ENCODE data around the gene STX3.
"Not testable (repeated sequence)": the region's sequence is repeated elsewhere in the genome, so short reads cannot be mapped to it uniquely, and the experiment has no call there.

The STX3 gene

GRCh38 chr11:59770869-59771268, 15.7 kb downstream of the STX3 start:
- no peaks in the 10 kb centered on the region for H3K27me3 ChIP-seq (ENCODE audit: control insufficient read depth, insufficient read depth, low read length)
- no CpG with 5 or more reads among the region's 8 CpGs for WGBS (ENCODE audit: insufficient coverage, insufficient read length)

GRCh38 chr11:59771605-59772004, 16.4 kb downstream of the STX3 start:
- Histone ChIP-seq H3K9me3 (ENCODE audit: control insufficient read depth, insufficient read depth, low read length) (no peaks in the 10 kb centered on the region), H3K36me3 (ENCODE audit: control insufficient read depth, insufficient read depth, low read length) (no peaks in the 10 kb centered on the region), H3K27me3 (ENCODE audit: control insufficient read depth, insufficient read depth, low read length) (no peaks in the 10 kb centered on the region), H3K4me3 (ENCODE audit: low read length) (no peak overlapping the region), H3K27ac (ENCODE audit: low read length) (no peak overlapping the region), H3K4me1 (ENCODE audit: control insufficient read depth, insufficient read depth, low read length) (no peaks in the 10 kb centered on the region)
- DNase-seq (ENCODE audit: low read depth, low spot score), result no peak
- no CpG with 5 or more reads among the region's 4 CpGs for WGBS (ENCODE audit: insufficient coverage, insufficient read length)

More at GRCh38 chr11:59770869-59771268, 15.7 kb downstream of the STX3 start:
- Histone ChIP-seq H3K27ac (ENCODE audit: low read length) (no peak overlapping the region), H3K9me3 (ENCODE audit: control insufficient read depth, insufficient read depth, low read length) (no peaks in the 10 kb centered on the region), H3K36me3 (ENCODE audit: control insufficient read depth, insufficient read depth, low read length) (no peaks in the 10 kb centered on the region), H3K4me3 (ENCODE audit: low read length) (no peak overlapping the region), H3K4me1 (ENCODE audit: control insufficient read depth, insufficient read depth, low read length) (no peaks in the 10 kb centered on the region)
- no peak for DNase-seq (ENCODE audit: low read depth, low spot score)

GRCh38 chr11:59773083-59773440, 17.9 kb downstream of the STX3 start:
- H3K4me3 ChIP-seq (ENCODE audit: low read length), result no peak overlapping the region
- H3K27me3 ChIP-seq (ENCODE audit: control insufficient read depth, insufficient read depth, low read length), result no peaks in the 10 kb centered on the region
- no peaks in the 10 kb centered on the region for H3K4me1 ChIP-seq (ENCODE audit: control insufficient read depth, insufficient read depth, low read length)
- no peaks in the 10 kb centered on the region for H3K36me3 ChIP-seq (ENCODE audit: control insufficient read depth, insufficient read depth, low read length)
- H3K27ac ChIP-seq (ENCODE audit: low read length), result no peak overlapping the region
- DNase-seq (ENCODE audit: low read depth, low spot score), result no peak
- WGBS (ENCODE audit: insufficient coverage, insufficient read length), result no CpG with 5 or more reads among the region's 5 CpGs
- H3K9me3 ChIP-seq (ENCODE audit: control insufficient read depth, insufficient read depth, low read length), result no peaks in the 10 kb centered on the region

GRCh38 chr11:59776210-59777066, 21.3 kb downstream of the STX3 start:
- Histone ChIP-seq H3K27me3 (ENCODE audit: control insufficient read depth, insufficient read depth, low read length) (no peaks in the 10 kb centered on the region), H3K36me3 (ENCODE audit: control insufficient read depth, insufficient read depth, low read length) (no peaks in the 10 kb centered on the region), H3K27ac (ENCODE audit: low read length) (no peak overlapping the region), H3K4me3 (ENCODE audit: low read length) (no peak overlapping the region), H3K4me1 (ENCODE audit: control insufficient read depth, insufficient read depth, low read length) (no peaks in the 10 kb centered on the region), H3K9me3 (ENCODE audit: control insufficient read depth, insufficient read depth, low read length) (no peaks in the 10 kb centered on the region)
- WGBS (ENCODE audit: insufficient coverage, insufficient read length), result no CpG with 5 or more reads among the region's 5 CpGs
- DNase-seq (ENCODE audit: low read depth, low spot score), result no peak

- no CpG with 5 or more reads among the region's 5 CpGs for WGBS (ENCODE audit: insufficient coverage, insufficient read length)
- no peak for DNase-seq (ENCODE audit: low read depth, low spot score)
- Histone ChIP-seq H3K9me3 (ENCODE audit: control insufficient read depth, insufficient read depth, low read length) (no peaks in the 10 kb centered on the region), H3K27ac (ENCODE audit: low read length) (no peak overlapping the region), H3K4me1 (ENCODE audit: control insufficient read depth, insufficient read depth, low read length) (no peaks in the 10 kb centered on the region), H3K4me3 (ENCODE audit: low read length) (no peak overlapping the region), H3K36me3 (ENCODE audit: control insufficient read depth, insufficient read depth, low read length) (no peaks in the 10 kb centered on the region), H3K27me3 (ENCODE audit: control insufficient read depth, insufficient read depth, low read length) (no peaks in the 10 kb centered on the region)
Measured at GRCh38 chr11:59777104-59777503, 21.9 kb downstream of the STX3 start.

GRCh38 chr11:59778122-59778521, 22.9 kb downstream of the STX3 start:
- H3K4me1 ChIP-seq (ENCODE audit: control insufficient read depth, insufficient read depth, low read length), result no peaks in the 10 kb centered on the region
- H3K27ac ChIP-seq (ENCODE audit: low read length), result no peak overlapping the region
- no peak overlapping the region for H3K4me3 ChIP-seq (ENCODE audit: low read length)
- H3K27me3 ChIP-seq (ENCODE audit: control insufficient read depth, insufficient read depth, low read length), result no peaks in the 10 kb centered on the region
- WGBS (ENCODE audit: insufficient coverage, insufficient read length), result no CpG with 5 or more reads among the region's 2 CpGs
- no peaks in the 10 kb centered on the region for H3K36me3 ChIP-seq (ENCODE audit: control insufficient read depth, insufficient read depth, low read length)
- H3K9me3 ChIP-seq (ENCODE audit: control insufficient read depth, insufficient read depth, low read length), result no peaks in the 10 kb centered on the region
- no peak for DNase-seq (ENCODE audit: low read depth, low spot score)

- no peaks in the 10 kb centered on the region for H3K4me1 ChIP-seq (ENCODE audit: control insufficient read depth, insufficient read depth, low read length)
- H3K4me3 ChIP-seq (ENCODE audit: low read length), result no peak overlapping the region
- H3K27me3 ChIP-seq (ENCODE audit: control insufficient read depth, insufficient read depth, low read length), result no peaks in the 10 kb centered on the region
- H3K27ac ChIP-seq (ENCODE audit: low read length), result no peak overlapping the region
- no CpG with 5 or more reads among the region's 1 CpG for WGBS (ENCODE audit: insufficient coverage, insufficient read length)
- DNase-seq (ENCODE audit: low read depth, low spot score), result no peak
- H3K9me3 ChIP-seq (ENCODE audit: control insufficient read depth, insufficient read depth, low read length), result no peaks in the 10 kb centered on the region
- no peaks in the 10 kb centered on the region for H3K36me3 ChIP-seq (ENCODE audit: control insufficient read depth, insufficient read depth, low read length)
Measured at GRCh38 chr11:59779487-59779886, 24.3 kb downstream of the STX3 start.

GRCh38 chr11:59782080-59782479, 26.9 kb downstream of the STX3 start:
- no peaks in the 10 kb centered on the region for H3K36me3 ChIP-seq (ENCODE audit: control insufficient read depth, insufficient read depth, low read length)
- no peak for DNase-seq (ENCODE audit: low read depth, low spot score)
- H3K4me1 ChIP-seq (ENCODE audit: control insufficient read depth, insufficient read depth, low read length), result no peaks in the 10 kb centered on the region
- no peak overlapping the region for H3K4me3 ChIP-seq (ENCODE audit: low read length)
- WGBS (ENCODE audit: insufficient coverage, insufficient read length), result no CpG with 5 or more reads among the region's 2 CpGs
- H3K27ac ChIP-seq (ENCODE audit: low read length), result no peak overlapping the region
- H3K27me3 ChIP-seq (ENCODE audit: control insufficient read depth, insufficient read depth, low read length), result no peaks in the 10 kb centered on the region
- H3K9me3 ChIP-seq (ENCODE audit: control insufficient read depth, insufficient read depth, low read length), result no peaks in the 10 kb centered on the region

- no peak overlapping the region for H3K27ac ChIP-seq (ENCODE audit: low read length)
- H3K4me1 ChIP-seq (ENCODE audit: control insufficient read depth, insufficient read depth, low read length), result no peaks in the 10 kb centered on the region
- H3K9me3 ChIP-seq (ENCODE audit: control insufficient read depth, insufficient read depth, low read length), result no peaks in the 10 kb centered on the region
- H3K27me3 ChIP-seq (ENCODE audit: control insufficient read depth, insufficient read depth, low read length), result no peaks in the 10 kb centered on the region
- DNase-seq (ENCODE audit: low read depth, low spot score), result no peak
- WGBS (ENCODE audit: insufficient coverage, insufficient read length), result no CpG with 5 or more reads among the region's 4 CpGs
- no peak overlapping the region for H3K4me3 ChIP-seq (ENCODE audit: low read length)
- H3K36me3 ChIP-seq (ENCODE audit: control insufficient read depth, insufficient read depth, low read length), result no peaks in the 10 kb centered on the region; the same call in 1 of the 2 replicates
Measured at GRCh38 chr11:59783632-59784090, 28.5 kb downstream of the STX3 start.

GRCh38 chr11:59784441-59784840, 29.3 kb downstream of the STX3 start:
- H3K4me3 ChIP-seq (ENCODE audit: low read length); H3K9me3 ChIP-seq (ENCODE audit: control insufficient read depth, insufficient read depth, low read length); H3K36me3 ChIP-seq (ENCODE audit: control insufficient read depth, insufficient read depth, low read length); H3K27me3 ChIP-seq (ENCODE audit: control insufficient read depth, insufficient read depth, low read length); H3K4me1 ChIP-seq (ENCODE audit: control insufficient read depth, insufficient read depth, low read length); H3K27ac ChIP-seq (ENCODE audit: low read length); DNase-seq (ENCODE audit: low read depth, low spot score): not testable (repeated sequence)
- WGBS (ENCODE audit: insufficient coverage, insufficient read length), result no CpG with 5 or more reads among the region's 5 CpGs

GRCh38 chr11:59785818-59786217, 30.6 kb downstream of the STX3 start:
- no peaks in the 10 kb centered on the region for H3K27me3 ChIP-seq (ENCODE audit: control insufficient read depth, insufficient read depth, low read length)
- no peak overlapping the region for H3K27ac ChIP-seq (ENCODE audit: low read length)
- WGBS (ENCODE audit: insufficient coverage, insufficient read length), result no CpG with 5 or more reads among the region's 4 CpGs
- H3K9me3 ChIP-seq (ENCODE audit: control insufficient read depth, insufficient read depth, low read length), result no peaks in the 10 kb centered on the region
- H3K4me3 ChIP-seq (ENCODE audit: low read length), result no peak overlapping the region
- no peak for DNase-seq (ENCODE audit: low read depth, low spot score)
- no peaks in the 10 kb centered on the region for H3K4me1 ChIP-seq (ENCODE audit: control insufficient read depth, insufficient read depth, low read length)
- H3K36me3 ChIP-seq (ENCODE audit: control insufficient read depth, insufficient read depth, low read length), result peaks cover 2% of the 10 kb centered on the region; the same call in 1 of the 2 replicates

Measured in iPS DF 6.9 (cell line).